Measurements from ENCODE around the gene KLRB1.
"Not testable (repeated sequence)": the region's sequence is repeated elsewhere in the genome, so short reads cannot be mapped to it uniquely, and the experiment has no call there.

Gene KLRB1

GRCh38 chr12:9647825-9648700, 40.3 kb upstream of the KLRB1 start:
- no peak for DNase-seq (ENCODE audit: low read depth, low spot score)
- TF ChIP-seq, protein P1, sequence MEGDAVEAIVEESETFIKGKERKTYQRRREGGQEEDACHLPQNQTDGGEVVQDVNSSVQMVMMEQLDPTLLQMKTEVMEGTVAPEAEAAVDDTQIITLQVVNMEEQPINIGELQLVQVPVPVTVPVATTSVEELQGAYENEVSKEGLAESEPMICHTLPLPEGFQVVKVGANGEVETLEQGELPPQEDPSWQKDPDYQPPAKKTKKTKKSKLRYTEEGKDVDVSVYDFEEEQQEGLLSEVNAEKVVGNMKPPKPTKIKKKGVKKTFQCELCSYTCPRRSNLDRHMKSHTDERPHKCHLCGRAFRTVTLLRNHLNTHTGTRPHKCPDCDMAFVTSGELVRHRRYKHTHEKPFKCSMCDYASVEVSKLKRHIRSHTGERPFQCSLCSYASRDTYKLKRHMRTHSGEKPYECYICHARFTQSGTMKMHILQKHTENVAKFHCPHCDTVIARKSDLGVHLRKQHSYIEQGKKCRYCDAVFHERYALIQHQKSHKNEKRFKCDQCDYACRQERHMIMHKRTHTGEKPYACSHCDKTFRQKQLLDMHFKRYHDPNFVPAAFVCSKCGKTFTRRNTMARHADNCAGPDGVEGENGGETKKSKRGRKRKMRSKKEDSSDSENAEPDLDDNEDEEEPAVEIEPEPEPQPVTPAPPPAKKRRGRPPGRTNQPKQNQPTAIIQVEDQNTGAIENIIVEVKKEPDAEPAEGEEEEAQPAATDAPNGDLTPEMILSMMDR (IDR thresholded peaks at IDR 0.05; ENCODE audit: insufficient read depth, low read length, missing control alignments), result no peak
- peak overlapping the region; percentile 74 for H3K4me3 ChIP-seq (ENCODE audit: low read depth, low read length)
- ChIA-PET CTCF (interaction anchor here (0.8 to 2.6 kb wide), 7 partner anchors 8 to 102 kb away, joined by 3 to 19 read pairs (median 4); no protein-coding TSS in a partner anchor), POLR2A (no interaction called here)

DNA sequence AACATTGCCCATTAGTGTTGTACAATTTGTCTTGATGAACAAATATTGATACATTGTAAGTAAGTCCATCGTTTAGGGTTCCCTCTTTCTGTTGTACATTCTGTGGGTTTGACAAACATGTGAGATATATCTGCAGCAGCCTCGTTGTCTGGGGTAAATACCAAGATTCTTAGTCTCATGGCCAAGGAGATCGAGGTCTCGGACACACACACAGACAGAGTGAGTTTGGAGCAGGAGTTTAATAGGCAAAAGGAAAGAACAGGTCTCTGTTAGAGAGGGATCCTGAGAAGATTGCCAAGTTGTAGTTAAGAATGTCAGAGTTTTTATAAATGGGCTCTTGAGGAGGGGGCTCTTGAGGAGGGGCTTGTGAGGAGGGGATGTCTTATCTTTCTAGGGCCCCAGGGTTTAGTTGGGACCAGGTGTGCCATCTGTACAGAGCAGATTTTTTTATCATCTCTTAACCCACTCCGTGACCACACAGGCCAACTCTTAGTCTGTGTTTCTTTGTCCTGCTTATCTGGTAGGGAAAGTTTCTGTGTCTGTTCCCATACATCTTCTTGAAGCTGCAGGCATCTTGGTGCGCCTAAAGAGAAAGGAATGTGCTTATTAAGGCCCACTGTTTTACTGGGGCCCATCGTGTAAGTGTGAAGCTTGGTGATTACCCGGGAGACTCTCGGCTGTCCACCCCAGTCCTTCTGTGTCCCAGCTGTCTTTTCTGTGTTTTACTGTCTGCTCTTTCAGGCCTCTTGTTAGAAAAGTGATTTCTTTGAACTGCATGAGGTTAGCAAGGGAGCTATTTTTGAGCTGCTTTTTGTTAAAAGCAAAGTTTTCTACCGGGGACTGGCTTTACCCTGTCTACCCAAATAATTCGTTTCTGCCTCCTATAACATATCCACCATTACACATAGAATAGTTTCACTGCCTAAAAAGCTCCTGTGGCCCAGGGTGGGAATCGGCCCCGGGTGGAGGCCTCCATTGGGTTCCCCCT, 39.4 kb upstream of the KLRB1 start:
- no peak for DNase-seq (ENCODE audit: low read depth, low spot score)
- POLR2A ChIA-PET, result no interaction called here

GRCh38 chr12:9644985-9645551, 37.4 kb upstream of the KLRB1 start:
- CTCF ChIA-PET, result interaction anchor here (1.5 to 17.1 kb wide), 2 partner anchors 10 to 64 kb away, joined by 7 to 245 read pairs; no protein-coding TSS in a partner anchor
- POLR2A ChIA-PET; DNase-seq (ENCODE audit: low read depth, low spot score); H3K4me3 ChIP-seq (ENCODE audit: low read depth, low read length): not testable (repeated sequence)

More for the DNA sequence above, 39.4 kb upstream of the KLRB1 start:
- CTCF ChIA-PET, result interaction anchor here (0.8 to 2.6 kb wide), 8 partner anchors 9 to 103 kb away, joined by 3 to 19 read pairs (median 4); no protein-coding TSS in a partner anchor
- H3K4me3 ChIP-seq (ENCODE audit: low read depth, low read length), result peak overlapping the region; percentile 74
- TF ChIP-seq, protein P1 (IDR thresholded peaks at IDR 0.05; ENCODE audit: insufficient read depth, low read length, missing control alignments), result no peak

- ChIA-PET CTCF (interaction anchor here (17.1 kb wide), 1 partner anchor 66 kb away, joined by 245 read pairs; no protein-coding TSS in a partner anchor), POLR2A (no interaction called here)
- no peak for DNase-seq (ENCODE audit: low read depth, low spot score)
- TF ChIP-seq, protein P1 (IDR thresholded peaks at IDR 0.05; ENCODE audit: insufficient read depth, low read length, missing control alignments), result no peak
- H3K4me3 ChIP-seq (ENCODE audit: low read depth, low read length), result no peak overlapping the region
Observed at GRCh38 chr12:9643266-9643660, 35.5 kb upstream of the KLRB1 start.

DNA sequence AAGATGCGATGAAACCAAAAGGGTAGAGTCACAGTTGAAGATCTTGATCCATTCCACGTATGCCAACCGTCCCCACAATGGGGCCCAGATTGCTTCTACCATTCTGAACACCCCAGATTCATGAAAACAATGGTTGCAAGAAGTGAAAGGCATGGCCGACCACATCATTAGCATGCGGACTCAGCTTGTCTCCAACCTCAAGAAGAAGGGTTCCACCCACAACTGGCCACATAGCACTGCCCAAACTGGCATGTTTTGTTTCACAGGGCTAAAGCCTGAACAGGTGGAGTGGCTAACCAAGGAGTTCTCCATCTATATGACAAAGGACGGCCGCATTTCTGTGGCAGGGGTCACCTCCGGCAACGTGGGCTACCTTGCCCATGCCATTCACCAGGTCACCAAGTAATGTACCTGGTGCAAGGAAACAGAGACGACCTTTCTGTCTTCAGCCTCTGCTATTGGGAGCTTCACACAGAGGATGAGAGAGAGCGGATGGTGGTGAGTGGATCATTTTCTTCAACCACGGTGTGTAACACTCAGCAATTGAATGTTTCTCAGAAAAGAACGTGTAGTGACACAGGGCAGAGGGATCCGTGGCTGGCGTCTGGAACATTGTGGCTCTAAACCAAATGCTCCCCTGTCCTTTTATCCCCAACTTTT, 35.0 kb upstream of the KLRB1 start:
- POLR2A ChIA-PET, result no interaction called here
- no peak overlapping the region for H3K4me3 ChIP-seq (ENCODE audit: low read depth, low read length)
- CTCF ChIA-PET, result interaction anchor here (17.1 kb wide), 1 partner anchor 67 kb away, joined by 245 read pairs; no protein-coding TSS in a partner anchor
- DNase-seq (ENCODE audit: low read depth, low spot score), result no peak
- TF ChIP-seq, protein P1 (IDR thresholded peaks at IDR 0.05; ENCODE audit: insufficient read depth, low read length, missing control alignments), result no peak

- H3K4me3 ChIP-seq (ENCODE audit: low read depth, low read length), result no peak overlapping the region
- ChIA-PET POLR2A (no interaction called here), CTCF (interaction anchor here (2.5 to 17.1 kb wide), 2 partner anchors 60 to 69 kb away, joined by 10 to 245 read pairs; no protein-coding TSS in a partner anchor)
- TF ChIP-seq, protein P1 (IDR thresholded peaks at IDR 0.05; ENCODE audit: insufficient read depth, low read length, missing control alignments), result no peak
- no peak for DNase-seq (ENCODE audit: low read depth, low spot score)
Observed at GRCh38 chr12:9640024-9640423, 32.3 kb upstream of the KLRB1 start.

Measured in AG04449 (cell line).